Measurements from ENCODE around the gene COL6A3.

The COL6A3 gene

DNA sequence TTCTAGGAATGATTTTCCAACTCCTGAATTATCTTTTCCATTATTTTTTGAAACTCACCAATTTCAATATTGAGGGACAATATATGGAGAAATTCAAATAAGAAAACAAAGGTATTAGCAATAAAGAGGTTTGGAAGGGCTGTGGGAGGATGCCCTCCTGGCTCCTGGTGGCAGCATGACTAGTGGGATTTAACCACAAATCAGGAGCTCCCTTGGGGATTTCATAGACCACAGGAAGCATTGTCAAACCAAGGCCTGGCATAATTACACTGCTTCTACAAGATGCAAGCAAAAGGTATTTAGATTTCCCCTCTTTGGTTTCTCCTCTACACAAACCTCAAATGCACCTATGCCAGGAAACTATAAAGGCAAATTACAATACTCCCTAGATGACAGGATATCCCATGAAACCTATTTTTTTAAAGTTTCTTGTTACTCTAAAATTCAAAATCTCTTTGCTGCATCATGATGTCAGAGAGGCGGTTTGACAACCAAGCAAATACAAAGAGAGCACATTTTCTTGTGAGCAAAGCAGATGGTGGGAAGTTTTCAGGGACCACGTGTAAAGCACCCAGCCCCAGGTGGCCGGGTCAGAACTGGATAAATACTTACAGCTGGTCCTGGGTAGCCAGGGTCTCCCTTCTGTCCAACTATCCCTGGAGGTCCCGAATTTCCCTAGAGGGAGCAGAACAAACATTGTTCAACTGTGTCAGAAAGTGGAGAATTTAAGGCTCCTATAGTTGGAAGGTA lies 67.9 kb downstream of the COL6A3 start:
- DNase-seq (ENCODE audit: low read depth), result no peak

- no peak for DNase-seq (ENCODE audit: low read depth)
Measured at GRCh38 chr2:237345411-237345810, 68.6 kb downstream of the COL6A3 start.

GRCh38 chr2:237344942-237345341 lies 69.0 kb downstream of the COL6A3 start:
- DNase-seq (ENCODE audit: low read depth), result no peak

GRCh38 chr2:237343993-237344392 lies 70.0 kb downstream of the COL6A3 start:
- no peak for DNase-seq (ENCODE audit: low read depth)

- DNase-seq (ENCODE audit: low read depth), result no peak
Measured at GRCh38 chr2:237341872-237342271, 72.1 kb downstream of the COL6A3 start.

DNA sequence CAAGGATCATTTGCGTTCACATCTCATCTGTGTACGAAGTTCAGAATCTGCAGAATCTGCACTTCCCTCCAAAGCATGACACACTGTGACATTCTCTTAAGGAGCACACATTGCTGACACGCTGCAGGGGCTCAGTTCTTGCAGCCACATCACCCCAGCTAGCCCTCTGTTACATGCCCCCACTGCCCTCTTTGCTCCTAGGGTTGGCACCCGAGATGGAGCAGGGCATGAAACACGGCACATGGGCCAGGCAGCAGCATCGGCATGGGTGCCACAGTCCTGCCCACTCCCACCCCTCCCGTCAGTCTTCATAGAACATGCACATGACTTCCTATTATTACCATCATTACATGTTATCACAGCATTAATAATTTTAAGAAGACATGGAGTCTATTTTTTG lies 76.4 kb downstream of the COL6A3 start:
- no peak for DNase-seq (ENCODE audit: low read depth)

DNA sequence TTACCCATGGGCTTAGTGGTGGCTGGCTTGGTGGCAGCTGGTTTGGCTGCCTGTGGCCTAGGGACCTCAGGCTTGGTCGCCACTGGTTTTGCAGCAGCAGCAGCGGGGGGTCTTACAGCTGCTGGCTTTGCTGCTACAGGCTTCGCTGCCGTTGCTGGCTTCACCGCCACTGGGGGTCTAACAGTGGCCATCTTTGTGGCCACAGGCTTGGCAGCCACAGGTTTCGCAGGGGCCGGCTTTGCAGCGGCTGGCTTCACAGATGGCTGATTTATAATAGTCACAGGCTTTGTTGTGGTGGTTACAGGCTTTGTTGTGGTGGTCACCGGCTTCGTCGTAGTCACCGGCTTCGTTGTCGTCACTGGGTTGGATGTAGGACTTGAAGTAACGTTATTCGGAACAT lies 77.8 kb downstream of the COL6A3 start:
- no peak for DNase-seq (ENCODE audit: low read depth)

DNA sequence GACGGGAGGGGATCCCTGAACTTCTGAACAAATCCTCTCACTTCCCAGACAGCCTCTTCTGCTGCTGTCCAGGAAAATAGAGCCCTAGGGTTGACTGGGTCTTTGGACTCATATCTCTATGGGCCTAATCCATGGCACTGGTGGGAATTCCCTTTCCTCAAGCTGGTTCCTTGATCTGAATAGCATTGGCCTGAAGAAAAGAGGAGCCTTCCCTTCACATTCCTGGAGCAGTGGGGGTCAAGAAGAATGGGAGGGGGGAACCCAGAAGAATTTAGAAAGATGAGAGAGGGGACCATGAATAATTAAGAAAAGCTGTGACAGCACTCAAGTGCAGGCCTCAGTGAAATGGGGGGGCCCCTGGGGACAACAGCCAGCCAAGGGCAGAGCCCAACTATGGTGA lies 80.2 kb downstream of the COL6A3 start:
- no peak for DNase-seq (ENCODE audit: low read depth)

DNA sequence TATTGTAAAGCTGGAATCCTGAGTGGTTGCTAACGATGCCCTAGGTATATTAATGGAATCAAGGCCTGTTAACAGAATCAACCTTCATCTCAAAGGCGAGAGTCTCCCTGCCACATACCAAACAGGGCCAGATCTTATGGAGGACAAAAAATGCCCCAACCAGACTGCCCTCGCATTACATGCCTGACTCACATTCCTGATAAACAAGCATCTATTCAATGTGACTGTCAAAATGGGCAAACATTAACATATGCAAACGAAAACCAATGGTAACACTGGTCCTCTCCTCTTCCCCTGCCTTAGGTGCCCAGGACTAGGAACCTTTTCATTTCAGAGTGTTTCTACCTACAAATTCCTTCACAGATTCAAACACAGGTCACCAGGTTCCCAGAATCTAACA lies 83.4 kb downstream of the COL6A3 start:
- DNase-seq (ENCODE audit: low read depth), result no peak

DNA sequence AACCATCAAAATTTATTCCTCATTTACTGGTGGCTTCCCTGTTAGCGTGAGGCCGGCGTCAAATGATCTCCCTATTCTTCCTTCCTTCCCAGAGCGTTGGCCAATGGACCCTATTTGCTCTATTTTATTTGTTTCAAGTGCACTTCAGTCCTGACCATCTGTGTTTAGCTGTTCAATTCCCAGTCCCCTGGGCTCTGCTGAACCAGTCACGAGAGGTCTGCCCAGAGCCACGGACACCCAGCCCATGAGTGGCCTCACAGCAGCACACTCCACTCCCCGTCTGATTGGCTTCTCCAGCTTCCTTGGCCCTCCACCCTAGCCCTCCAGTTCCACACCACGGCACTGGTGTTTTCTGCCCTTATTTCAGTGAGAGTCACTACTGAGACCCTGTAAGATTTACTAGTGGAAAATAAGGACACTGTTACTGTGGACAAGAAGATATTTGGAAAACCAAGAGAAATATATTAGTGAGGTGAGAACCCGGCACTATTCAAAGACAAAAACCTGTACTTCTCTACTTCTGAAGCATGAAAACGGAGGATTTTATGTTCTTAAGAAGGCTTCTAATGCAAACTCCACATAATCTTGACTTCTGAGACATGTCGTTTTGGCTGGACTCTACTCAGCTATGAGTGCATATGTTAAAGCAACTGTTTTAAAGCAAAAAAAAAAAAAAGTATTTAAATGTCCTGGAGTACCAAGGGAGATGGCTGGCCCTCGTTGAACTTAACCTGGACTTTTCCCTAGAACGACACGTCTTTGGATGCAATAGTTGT lies 86.6 kb downstream of the COL6A3 start:
- no peak for DNase-seq (ENCODE audit: low read depth)

- no peak for DNase-seq (ENCODE audit: low read depth)
Measured at GRCh38 chr2:237326266-237327171, 87.4 kb downstream of the COL6A3 start.

GRCh38 chr2:237324837-237325236 lies 89.1 kb downstream of the COL6A3 start:
- no peak for DNase-seq (ENCODE audit: low read depth)

DNA sequence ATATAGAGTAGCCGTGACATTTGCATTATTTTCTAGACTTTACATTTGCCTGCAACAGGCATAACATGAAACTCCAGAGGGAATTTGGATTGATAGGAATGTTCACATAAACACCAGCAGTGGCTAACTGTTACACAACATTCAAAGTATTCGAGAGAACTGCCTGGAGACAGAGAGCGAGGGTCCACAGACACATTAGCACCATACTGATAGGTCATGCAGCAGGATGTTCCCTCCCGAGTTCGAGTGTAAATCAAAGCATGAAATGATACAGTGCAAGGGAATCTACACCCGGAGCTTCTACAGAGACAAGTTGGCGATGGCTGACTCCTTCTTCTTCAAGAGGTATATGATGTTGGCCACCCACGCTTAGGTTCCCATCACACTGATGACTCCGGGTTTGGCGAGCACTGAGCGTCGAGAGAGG lies 89.5 kb downstream of the COL6A3 start:
- no peak for DNase-seq (ENCODE audit: low read depth)

- no peak for DNase-seq (ENCODE audit: low read depth)
Measured at GRCh38 chr2:237323656-237324055, 90.3 kb downstream of the COL6A3 start.

GRCh38 chr2:237322564-237322963 lies 91.4 kb downstream of the COL6A3 start:
- no peak for DNase-seq (ENCODE audit: low read depth)

DNA sequence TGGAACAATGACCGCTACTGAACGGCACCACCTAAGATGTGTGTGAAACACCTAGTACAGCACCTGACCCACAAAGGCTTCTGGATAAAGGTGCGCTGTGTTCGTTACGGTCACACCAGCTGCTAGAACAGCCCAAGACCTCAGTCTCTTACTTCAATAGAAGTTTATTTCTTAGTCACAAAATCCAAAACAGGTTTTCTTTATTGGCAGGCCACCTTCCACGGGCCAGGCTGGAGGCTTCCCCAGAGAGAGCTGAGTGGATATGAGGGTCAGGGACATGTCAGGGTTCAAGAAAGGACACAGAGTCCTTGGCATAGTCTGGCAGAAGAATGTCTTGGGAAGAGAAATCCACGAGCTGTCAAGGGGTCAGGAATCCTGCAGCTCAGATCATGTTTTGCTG lies 92.2 kb downstream of the COL6A3 start:
- DNase-seq (ENCODE audit: low read depth), result no peak

DNA sequence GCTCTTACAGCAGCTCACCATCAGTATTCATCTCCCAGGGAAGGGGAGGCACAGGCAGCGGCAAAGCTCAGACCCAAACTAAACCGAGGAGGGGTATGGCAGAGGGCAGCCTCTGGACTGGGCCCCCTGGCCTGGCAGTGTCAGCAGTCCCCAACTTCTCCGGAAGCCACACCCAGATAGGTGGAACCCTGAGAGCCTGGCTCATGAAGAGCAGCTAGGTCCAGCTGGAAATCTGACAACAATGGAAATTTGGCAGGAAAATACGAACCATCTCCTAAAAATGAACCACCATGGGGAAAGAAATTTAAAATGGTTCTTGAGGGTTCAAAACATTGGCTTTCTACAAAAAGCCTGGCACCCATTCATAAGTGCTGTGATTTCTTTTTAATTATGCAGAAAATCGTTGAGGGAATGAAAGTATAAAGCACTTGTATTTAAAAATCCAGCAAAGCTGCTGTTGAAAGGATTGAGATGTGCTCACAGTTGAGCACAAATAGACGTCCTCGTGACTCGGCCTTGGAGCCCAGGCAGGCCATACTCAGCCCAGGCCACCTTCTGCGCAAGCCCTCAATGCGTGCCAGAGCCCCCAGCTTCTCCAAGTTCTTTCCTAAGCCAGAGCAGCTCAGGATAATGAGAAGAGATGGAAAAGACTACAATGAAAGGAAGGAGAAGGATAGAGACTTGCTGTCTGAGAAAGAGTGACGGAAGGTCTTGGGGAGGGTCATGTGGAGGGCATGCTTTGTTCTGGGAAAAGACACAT lies 93.0 kb downstream of the COL6A3 start:
- DNase-seq (ENCODE audit: low read depth), result no peak

DNA sequence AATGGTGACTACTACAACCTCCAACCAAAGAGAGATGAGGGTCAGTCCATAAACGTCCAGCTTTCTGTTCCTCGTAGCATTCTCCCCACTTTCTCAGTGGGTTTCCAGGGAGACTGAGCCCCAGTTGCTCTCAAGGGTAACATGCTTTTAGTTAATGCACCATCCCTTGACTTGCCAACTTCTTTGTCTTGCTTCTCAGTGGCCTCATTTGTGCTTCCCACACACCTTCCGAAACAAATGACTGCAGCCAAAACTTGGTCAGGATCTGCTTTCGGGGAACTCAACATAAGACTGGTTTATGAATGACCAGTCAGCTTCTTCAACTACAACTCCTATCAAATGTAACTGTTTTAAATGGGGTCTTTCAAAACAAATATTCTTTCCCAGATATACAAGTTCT lies 94.1 kb downstream of the COL6A3 start:
- no peak for DNase-seq (ENCODE audit: low read depth)

DNA sequence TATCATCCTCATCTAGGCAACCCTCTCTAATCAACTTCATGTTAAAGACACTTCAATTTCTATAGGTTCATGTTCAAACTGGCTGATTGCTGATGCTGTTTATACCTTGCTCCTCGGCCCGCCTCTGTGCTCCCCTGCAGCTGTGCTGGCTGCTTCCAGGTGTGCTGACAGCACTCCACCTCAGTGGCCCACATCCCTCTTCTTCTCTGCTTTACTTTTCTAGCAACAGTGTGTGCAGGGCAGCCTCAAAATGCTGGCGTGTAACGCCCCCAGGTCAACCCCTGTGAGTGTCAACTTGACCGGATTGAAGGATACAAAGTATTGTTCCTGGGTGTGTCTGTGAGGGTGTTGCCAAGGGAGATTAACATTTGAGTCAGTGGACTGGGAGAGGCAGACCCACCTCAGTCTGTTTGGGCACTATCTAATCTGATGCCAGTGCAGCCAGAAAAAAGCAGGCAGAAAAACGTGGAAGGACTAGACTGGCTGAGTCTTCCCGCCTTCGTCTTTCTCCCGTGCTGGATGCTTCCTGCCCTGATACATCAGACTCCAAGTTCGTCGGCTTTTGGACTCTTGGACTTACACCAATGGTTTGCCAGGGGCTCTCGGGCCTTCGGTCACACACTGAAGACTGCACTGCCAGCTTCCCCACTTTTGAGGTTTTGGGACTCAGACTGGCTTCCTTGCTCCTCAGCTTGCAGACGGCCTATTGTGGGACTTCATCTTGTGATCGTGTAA lies 94.7 kb downstream of the COL6A3 start:
- no peak for DNase-seq (ENCODE audit: low read depth)

- DNase-seq (ENCODE audit: low read depth), result no peak
Measured at GRCh38 chr2:237316339-237316738, 97.6 kb downstream of the COL6A3 start.

- no peak for DNase-seq (ENCODE audit: low read depth)
Measured at GRCh38 chr2:237315829-237316225, 98.1 kb downstream of the COL6A3 start.

Data from stimulated activated CD8-positive, alpha-beta memory T cell treated with anti-CD3 and anti-CD28 coated beads, Interleukin-12 subunit alpha, Interleukin-12 subunit beta, amount 100 ng/mL, for 1 hour (primary cell).